Activated T-cell treated with anti-CD3 and anti-CD28 coated beads for 48 hours (primary cell): ENCODE data around the gene DRC3.
"Not testable (repeated sequence)": the region's sequence is repeated elsewhere in the genome, so short reads cannot be mapped to it uniquely, and the experiment has no call there.

Experiments
- DNase-seq: peaks from one replicate; pipeline ENCODE4 v3.0.0-alpha.2; 2020; ENCODE audit warnings: low read depth

The DRC3 gene

GRCh38 chr17:17941015-17941414, 31.6 kb upstream of the DRC3 start:
- DNase-seq = no peak

- no peak for DNase-seq
These were observed 29.8 kb upstream of the DRC3 start for GRCh38 chr17:17942846-17943245.

GRCh38 chr17:17943281-17943984, 29.2 kb upstream of the DRC3 start:
- DNase-seq = no peak

- DNase-seq = no peak
These were observed 28.4 kb upstream of the DRC3 start for GRCh38 chr17:17944242-17944641.

GRCh38 chr17:17944743-17945142, 27.9 kb upstream of the DRC3 start:
- DNase-seq = no peak

- DNase-seq = no peak
These were observed 26.6 kb upstream of the DRC3 start for GRCh38 chr17:17946093-17946492.

GRCh38 chr17:17947309-17947708, 25.4 kb upstream of the DRC3 start:
- no peak for DNase-seq

- no peak for DNase-seq
These were observed 24.7 kb upstream of the DRC3 start for GRCh38 chr17:17947966-17948365.

GRCh38 chr17:17950347-17950746, 22.3 kb upstream of the DRC3 start:
- no peak for DNase-seq

GRCh38 chr17:17950806-17951205, 21.9 kb upstream of the DRC3 start:
- no peak for DNase-seq

- no peak for DNase-seq
These were observed 21.1 kb upstream of the DRC3 start for GRCh38 chr17:17951524-17951923.

- DNase-seq = no peak
These were observed 20.0 kb upstream of the DRC3 start for GRCh38 chr17:17952691-17953090.

- no peak for DNase-seq
These were observed 18.6 kb upstream of the DRC3 start for GRCh38 chr17:17954079-17954478.

- not testable (repeated sequence) for DNase-seq
These were observed 16.8 kb upstream of the DRC3 start for GRCh38 chr17:17955790-17956341.

GRCh38 chr17:17957584-17957916, 15.1 kb upstream of the DRC3 start:
- no peak for DNase-seq

- no peak for DNase-seq
These were observed 13.7 kb upstream of the DRC3 start for GRCh38 chr17:17958982-17959381.

GRCh38 chr17:17959520-17960361, 12.9 kb upstream of the DRC3 start:
- no peak for DNase-seq

- no peak for DNase-seq
These were observed 12.1 kb upstream of the DRC3 start for GRCh38 chr17:17960500-17961030.

GRCh38 chr17:17963066-17963465, 9.6 kb upstream of the DRC3 start:
- no peak for DNase-seq

- DNase-seq = no peak
These were observed 8.8 kb upstream of the DRC3 start for GRCh38 chr17:17963694-17964436.

- DNase-seq = no peak
These were observed 8.0 kb upstream of the DRC3 start for GRCh38 chr17:17964710-17965109.

GRCh38 chr17:17965152-17965721, 7.4 kb upstream of the DRC3 start:
- DNase-seq = no peak
